Prostate gland (tissue), 2 donors: ENCODE measurements around the gene GPR61.

Source experiments
- CTCF ChIP-seq, 4 experiments: fragments of 200-600 bp in 2 of 4; fragments of 450-650 bp in 2 of 4; sonication (generic) in 2 of 4; IDR thresholded peaks; 1 replicate in 3 of 4; 2 replicates in 1 of 4; pipeline ENCODE4 v1.5.1; 2016 to 2019; ENCODE audit warnings: antibody characterized with exemption in 4 of 4, mild to moderate bottlenecking in 2 of 4, moderate library complexity in 2 of 4
- POLR2AphosphoS5 ChIP-seq: sonication (generic); formaldehyde crosslinking; IDR thresholded peaks from one replicate; pipeline ENCODE4 v1.6.1; 2017; ENCODE audit warnings: antibody characterized with exemption

- TF ChIP-seq CTCF (IDR thresholded peaks at IDR 0.05) (peak; percentile 87 to 96 (median 92)), POLR2AphosphoS5 (peak; percentile 93)
These were observed 6.8 kb downstream of the GPR61 start for GRCh38 chr1:109546311-109547109.
